SU-DHL-6 (cell line): ENCODE measurements around the gene DISP3.

Source experiments
- H2AFZ ChIP-seq: fragments of 200-600 bp; sonication (generic); 2 replicates; pipeline ENCODE4 v1.6.1; 2014; ENCODE audit warnings: low read depth, mild to moderate bottlenecking, moderate library complexity, mixed read lengths, antibody characterized with exemption, low read length; ENCODE audit not compliant: severe bottlenecking
- H3F3A ChIP-seq: fragments of 200-600 bp; shearing (Covaris generic); 2 replicates; pipeline ENCODE4 v1.6.0; 2016; ENCODE audit warnings: antibody characterized with exemption, mild to moderate bottlenecking; ENCODE audit not compliant: insufficient read depth
- H3K27ac ChIP-seq: fragments of 200-600 bp; sonication (generic); 2 replicates; pipeline ENCODE4 v1.5.1; 2016; ENCODE audit warnings: low read depth, mild to moderate bottlenecking, low read length, moderate library complexity, mixed read lengths
- H3K27me3 ChIP-seq: fragments of 200-600 bp; sonication (generic), shearing (Covaris generic); 2 replicates; pipeline ENCODE4 v1.6.0; 2014; ENCODE audit warnings: mild to moderate bottlenecking, low read length
- H3K36me3 ChIP-seq: fragments of 200-600 bp; sonication (generic); 2 replicates; pipeline ENCODE4 v1.6.1; 2014; ENCODE audit warnings: mild to moderate bottlenecking, low read length, mixed read lengths
- H3K4me2 ChIP-seq: fragments of 300-600, 200-600 bp; shearing (Covaris generic), sonication (generic); 2 replicates; pipeline ENCODE4 v1.6.0; 2014; ENCODE audit warnings: low read length, low read depth, mild to moderate bottlenecking; ENCODE audit not compliant: poor library complexity, severe bottlenecking
- H3K4me3 ChIP-seq: fragments of 200-600 bp; sonication (generic); 2 replicates; pipeline ENCODE4 v1.5.1; 2014; ENCODE audit warnings: antibody characterized with exemption, low read length, mild to moderate bottlenecking, mixed read lengths; ENCODE audit not compliant: insufficient read depth, poor library complexity, severe bottlenecking
- H3K79me2 ChIP-seq: fragments of 200-600 bp; sonication (generic); 2 replicates; pipeline ENCODE4 v1.6.1; 2014; ENCODE audit warnings: mild to moderate bottlenecking, low read length, moderate library complexity; ENCODE audit not compliant: insufficient read depth
- H3K9ac ChIP-seq: fragments of 200-600 bp; sonication (generic); 2 replicates; pipeline ENCODE4 v1.7.0; 2014; ENCODE audit warnings: mild to moderate bottlenecking, low read length
- H3K9me2 ChIP-seq: fragments of 200-600 bp; sonication (generic); replicated peaks from 2 replicates; pipeline ENCODE4 v1.6.1; 2014; ENCODE audit warnings: low read length; ENCODE audit not compliant: insufficient read depth
- H3K9me3 ChIP-seq: fragments of 200-600 bp; sonication (generic); 2 replicates; pipeline ENCODE4 v1.6.1; 2014; ENCODE audit warnings: low read length, mixed read lengths; ENCODE audit not compliant: insufficient read depth
- H4K20me1 ChIP-seq: fragments of 200-600 bp; sonication (generic); 2 replicates; pipeline ENCODE4 v1.6.1; 2014; ENCODE audit warnings: low read depth, mild to moderate bottlenecking, antibody characterized with exemption, low read length, moderate library complexity, mixed read lengths
- CTCF ChIP-seq: fragments of 200-600 bp; sonication (generic); IDR thresholded peaks from one replicate; pipeline ENCODE4 v1.5.1; 2017; ENCODE audit warnings: antibody characterized with exemption, mild to moderate bottlenecking, low read length, moderate library complexity; ENCODE audit not compliant: insufficient read depth, poor library complexity, severe bottlenecking
- EZH2phosphoT487 ChIP-seq: fragments of 200-600 bp; sonication (generic), shearing (Covaris generic); conservative IDR thresholded peaks from 2 replicates; pipeline ENCODE4 v1.6.1; 2018; ENCODE audit warnings: mild to moderate bottlenecking, antibody characterized with exemption, low read length, moderate library complexity, mixed read lengths

DISP3 gene

GRCh38 chr1:11531943-11532342 lies 53.0 kb downstream of the DISP3 start:
- no peak overlapping the region for H3K4me2 ChIP-seq
- no peak overlapping the region for H3K9ac ChIP-seq
- no peaks in the 10 kb centered on the region for H3K27me3 ChIP-seq
- TF ChIP-seq EZH2phosphoT487 (no peak), CTCF (no peak)
- H3K9me2 ChIP-seq, result no peaks in the 10 kb centered on the region
- H3F3A ChIP-seq, result no peaks in the 10 kb centered on the region
- no peak overlapping the region for H2AFZ ChIP-seq
- H3K9me3 ChIP-seq, result no peaks in the 10 kb centered on the region
- H3K27ac ChIP-seq, result no peak overlapping the region
- H3K4me3 ChIP-seq, result no peak overlapping the region
- H3K79me2 ChIP-seq, result no peaks in the 10 kb centered on the region
- H4K20me1 ChIP-seq, result no peaks in the 10 kb centered on the region
- H3K36me3 ChIP-seq, result no peaks in the 10 kb centered on the region

- Histone ChIP-seq H4K20me1 (no peaks in the 10 kb centered on the region), H3K27ac (no peak overlapping the region), H3K9me2 (no peaks in the 10 kb centered on the region), H2AFZ (no peak overlapping the region), H3K4me3 (no peak overlapping the region), H3K36me3 (no peaks in the 10 kb centered on the region), H3K79me2 (no peaks in the 10 kb centered on the region), H3K9ac (no peak overlapping the region), H3F3A (no peaks in the 10 kb centered on the region), H3K27me3 (no peaks in the 10 kb centered on the region), H3K4me2 (no peak overlapping the region), H3K9me3 (no peaks in the 10 kb centered on the region)
- no peak for TF ChIP-seq EZH2phosphoT487
- TF ChIP-seq CTCF, result no peak
Observed at GRCh38 chr1:11533790-11534787, 55.1 kb downstream of the DISP3 start.

GRCh38 chr1:11534846-11535245 lies 55.9 kb downstream of the DISP3 start:
- Histone ChIP-seq H3K9me2 (no peaks in the 10 kb centered on the region), H3K9ac (no peak overlapping the region), H4K20me1 (no peaks in the 10 kb centered on the region), H3K36me3 (no peaks in the 10 kb centered on the region), H3K27ac (no peak overlapping the region), H3K9me3 (no peaks in the 10 kb centered on the region), H2AFZ (no peak overlapping the region), H3K4me2 (no peak overlapping the region), H3K79me2 (no peaks in the 10 kb centered on the region), H3K27me3 (no peaks in the 10 kb centered on the region), H3F3A (no peaks in the 10 kb centered on the region), H3K4me3 (no peak overlapping the region)
- no peak for TF ChIP-seq CTCF
